GM12864 (cell line): ENCODE data around the gene FBN1.

Experiments used
- DNase-seq: peaks from one replicate; pipeline ENCODE4 v3.0.0-alpha.2; 2011; ENCODE audit warnings: low read depth
- H3K4me3 ChIP-seq: 2 replicates; pipeline ENCODE4 v1.5.1; 2011; ENCODE audit warnings: mild to moderate bottlenecking, low read depth, low read length, control low read depth
- TF ChIP-seq, protein P1 (sequence below): IDR thresholded peaks from 2 replicates; pipeline ENCODE4 v1.5.1; 2011; ENCODE audit warnings: low read depth, mild to moderate bottlenecking, moderate library complexity, low read length, control low read depth, inconsistent platforms; ENCODE audit errors: missing control alignments

Gene FBN1

DNA sequence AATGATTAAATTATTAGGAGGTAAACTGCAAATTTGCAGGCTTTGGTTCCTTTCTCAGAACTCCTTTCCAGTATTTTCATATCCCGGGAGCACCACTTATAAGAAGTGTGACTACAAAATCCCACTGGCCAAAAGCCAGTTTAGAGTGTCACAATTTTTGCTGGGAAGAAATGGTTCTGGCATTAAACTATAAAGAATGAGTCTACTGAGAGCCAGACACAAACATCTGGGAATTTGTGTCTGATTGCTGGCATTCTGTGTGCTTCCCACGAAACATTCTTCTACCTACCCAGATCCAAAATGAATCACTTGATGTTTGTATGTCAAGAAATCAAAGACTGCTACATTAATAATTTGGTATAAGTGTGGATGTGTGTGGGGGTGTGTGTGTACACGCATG lies 231.5 kb downstream of the FBN1 start:
- no peak overlapping the region for H3K4me3 ChIP-seq
- DNase-seq, result no peak
- TF ChIP-seq, protein P1, sequence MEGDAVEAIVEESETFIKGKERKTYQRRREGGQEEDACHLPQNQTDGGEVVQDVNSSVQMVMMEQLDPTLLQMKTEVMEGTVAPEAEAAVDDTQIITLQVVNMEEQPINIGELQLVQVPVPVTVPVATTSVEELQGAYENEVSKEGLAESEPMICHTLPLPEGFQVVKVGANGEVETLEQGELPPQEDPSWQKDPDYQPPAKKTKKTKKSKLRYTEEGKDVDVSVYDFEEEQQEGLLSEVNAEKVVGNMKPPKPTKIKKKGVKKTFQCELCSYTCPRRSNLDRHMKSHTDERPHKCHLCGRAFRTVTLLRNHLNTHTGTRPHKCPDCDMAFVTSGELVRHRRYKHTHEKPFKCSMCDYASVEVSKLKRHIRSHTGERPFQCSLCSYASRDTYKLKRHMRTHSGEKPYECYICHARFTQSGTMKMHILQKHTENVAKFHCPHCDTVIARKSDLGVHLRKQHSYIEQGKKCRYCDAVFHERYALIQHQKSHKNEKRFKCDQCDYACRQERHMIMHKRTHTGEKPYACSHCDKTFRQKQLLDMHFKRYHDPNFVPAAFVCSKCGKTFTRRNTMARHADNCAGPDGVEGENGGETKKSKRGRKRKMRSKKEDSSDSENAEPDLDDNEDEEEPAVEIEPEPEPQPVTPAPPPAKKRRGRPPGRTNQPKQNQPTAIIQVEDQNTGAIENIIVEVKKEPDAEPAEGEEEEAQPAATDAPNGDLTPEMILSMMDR, result no peak

DNA sequence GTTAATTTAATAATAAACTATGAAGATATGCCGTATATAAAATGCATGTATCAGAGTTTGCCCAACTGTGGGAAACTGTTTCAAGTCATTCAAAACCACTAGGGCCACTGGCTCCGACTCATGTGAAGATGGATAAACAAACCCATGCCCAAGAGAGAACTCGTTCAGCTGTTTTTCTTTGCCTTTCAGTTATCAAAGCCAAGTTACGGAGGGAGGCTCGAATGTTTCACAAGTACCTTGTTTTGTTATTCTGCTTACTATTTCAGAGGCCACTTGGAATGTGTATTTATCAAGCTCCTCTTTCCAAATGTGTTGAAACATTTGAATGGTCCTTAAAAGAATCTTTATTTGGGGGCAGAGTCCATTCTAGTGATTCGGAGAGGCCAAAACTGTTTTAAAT lies 232.2 kb downstream of the FBN1 start:
- no peak for DNase-seq
- H3K4me3 ChIP-seq, result no peak overlapping the region
- TF ChIP-seq, protein P1, result no peak

DNA sequence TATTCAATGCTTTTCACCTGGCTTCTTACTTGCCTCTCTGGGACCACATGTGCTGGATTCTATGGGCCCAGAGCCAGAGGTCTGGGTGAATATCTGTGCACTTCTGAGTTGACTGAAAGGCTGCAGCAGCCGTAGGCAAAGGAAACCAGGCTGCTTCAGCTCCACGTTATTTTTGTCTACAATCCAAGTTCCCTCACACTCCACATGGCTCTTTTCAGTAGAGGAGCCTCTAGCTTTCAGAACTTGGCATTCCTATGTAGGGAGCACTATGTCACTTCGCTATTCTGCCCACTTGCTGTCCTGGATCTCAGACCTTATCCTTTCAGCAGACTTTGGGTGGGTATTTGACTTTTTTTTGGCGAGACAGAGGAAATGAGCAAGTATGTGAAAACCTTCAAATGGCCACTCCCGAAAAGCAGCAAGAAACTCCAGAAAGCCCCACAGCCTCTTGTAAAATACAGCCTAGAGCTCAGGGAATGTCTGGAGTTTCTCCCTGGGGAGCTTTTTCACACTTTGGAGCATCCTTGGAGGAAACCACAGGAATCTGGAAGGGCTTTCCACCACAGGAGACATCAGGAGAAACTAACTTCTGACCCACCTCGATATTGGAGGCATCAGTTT lies 233.4 kb downstream of the FBN1 start:
- no peak for DNase-seq
- TF ChIP-seq, protein P1, result no peak
- no peak overlapping the region for H3K4me3 ChIP-seq

DNA sequence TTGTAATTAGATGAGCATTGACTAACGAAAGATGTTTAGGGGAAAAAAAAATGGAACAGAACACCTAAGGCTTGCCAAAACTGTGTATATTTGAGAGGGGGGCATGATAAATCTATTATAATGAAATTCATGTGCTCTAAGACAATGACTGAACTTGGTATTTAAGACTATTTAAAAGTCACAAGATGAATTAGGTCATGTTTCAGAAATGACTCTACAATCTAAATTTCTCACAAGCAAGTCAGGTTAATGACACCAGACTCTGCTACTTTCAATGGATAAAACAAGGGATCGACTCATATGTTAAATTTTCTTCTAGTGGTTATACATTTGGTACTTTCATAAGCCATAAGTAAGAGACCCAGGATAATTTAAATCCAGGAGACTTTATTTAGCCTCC lies 235.9 kb downstream of the FBN1 start:
- no peak for DNase-seq
- H3K4me3 ChIP-seq, result no peak overlapping the region
- TF ChIP-seq, protein P1, result no peak

DNA sequence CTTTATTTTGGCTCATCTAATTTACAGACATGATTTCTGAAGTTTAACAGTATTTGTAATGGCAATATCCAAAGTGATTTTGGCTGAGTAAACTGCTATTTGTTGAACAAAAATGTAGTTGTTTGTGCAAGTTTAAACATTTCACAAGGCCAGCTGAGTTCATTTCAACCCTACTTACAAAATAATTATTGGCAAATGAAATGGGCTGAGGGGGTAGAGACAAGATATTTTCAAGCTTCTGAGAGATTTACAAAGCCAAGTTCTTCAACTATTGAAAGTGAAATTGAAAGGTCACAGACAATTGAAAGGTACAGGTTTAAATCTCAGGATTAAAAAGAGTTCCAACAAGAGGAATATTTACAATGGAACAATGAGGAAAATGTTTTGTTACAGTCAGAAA lies 237.2 kb downstream of the FBN1 start:
- no peak for DNase-seq
- TF ChIP-seq, protein P1, result no peak
- H3K4me3 ChIP-seq, result no peak overlapping the region

DNA sequence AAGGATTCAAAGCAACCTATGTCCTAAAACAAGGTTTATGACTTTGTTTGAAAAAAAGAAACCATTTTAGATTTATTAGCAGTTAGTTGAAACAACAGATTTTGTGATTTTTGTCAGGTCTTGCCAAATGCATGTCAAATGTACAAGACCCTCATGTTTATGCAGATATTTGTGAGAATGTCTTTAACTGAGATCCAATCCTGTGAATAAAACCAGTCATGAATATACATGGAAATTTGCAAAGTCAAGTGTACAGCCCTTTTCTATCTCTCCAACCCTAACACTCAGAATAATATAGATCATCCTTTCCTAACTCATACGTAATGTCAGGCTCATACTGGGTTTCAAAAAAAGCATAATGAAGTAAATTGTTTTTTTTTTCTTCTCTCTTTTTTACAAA lies 237.9 kb downstream of the FBN1 start:
- H3K4me3 ChIP-seq, result no peak overlapping the region
- TF ChIP-seq, protein P1, result no peak
- DNase-seq, result no peak

DNA sequence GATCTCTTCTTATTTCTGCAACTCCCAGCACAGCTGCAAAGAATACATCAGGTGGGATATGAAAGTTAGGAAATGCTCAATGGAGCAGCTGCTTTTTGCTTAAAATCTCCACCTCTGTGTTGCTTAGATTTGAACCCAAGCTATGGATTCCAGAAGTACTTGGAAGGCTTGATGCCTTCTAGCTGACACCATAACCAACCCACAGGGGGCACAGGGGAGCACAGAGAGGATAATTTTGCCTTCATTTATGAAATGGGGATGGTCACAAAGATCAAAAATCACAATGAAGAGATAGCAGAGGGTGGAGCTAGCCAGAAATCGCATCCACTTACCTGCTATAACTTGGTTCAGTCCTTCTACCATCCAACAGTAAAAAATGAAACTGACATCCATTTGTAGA lies 238.6 kb downstream of the FBN1 start:
- no peak for DNase-seq
- TF ChIP-seq, protein P1, result peak; percentile 41
- no peak overlapping the region for H3K4me3 ChIP-seq
